ENCODE measurements around the gene KRT76. TPM values are rescaled to one million over a fixed set of nuclear protein-coding genes. Genes with fewer than 3 reads are reported as not detected.

Gene KRT76
- total RNA-seq, 1 experiment from 2014 or later = not detected

- H3K4me1 Mint-ChIP-seq (ENCODE audit: low read depth, unreplicated experiment) = no peaks in the 10 kb centered on the region
- H3K27ac Mint-ChIP-seq (ENCODE audit: unreplicated experiment) = no peak overlapping the region
- CTCF ChIA-PET = no interaction called here
- H3K27me3 Mint-ChIP-seq (ENCODE audit: unreplicated experiment) = peaks cover 80% of the 10 kb centered on the region
- intact Hi-C loops (cut with micrococcal nuclease; ENCODE audit: unreplicated experiment) = no loop called here
- H3K9me3 Mint-ChIP-seq (ENCODE audit: low read depth, unreplicated experiment) = peaks cover 4% of the 10 kb centered on the region
- no peaks in the 10 kb centered on the region for H3K36me3 Mint-ChIP-seq (ENCODE audit: insufficient read depth, unreplicated experiment)
- DNase-seq = no peak
- no peak overlapping the region for H3K4me3 Mint-ChIP-seq (ENCODE audit: low read depth, unreplicated experiment)
- BruUV-seq (replicated peaks) = no TSS peak
- TF ChIP-seq CTCF (IDR thresholded peaks at IDR 0.05; ENCODE audit: unreplicated experiment) = no peak
Observed at GRCh38 chr12:52735106-52735505, 42.0 kb downstream of the KRT76 start.

GRCh38 chr12:52730793-52731192 lies 46.4 kb downstream of the KRT76 start:
- H3K27ac Mint-ChIP-seq (ENCODE audit: unreplicated experiment) = no peak overlapping the region
- peaks cover 4% of the 10 kb centered on the region for H3K9me3 Mint-ChIP-seq (ENCODE audit: low read depth, unreplicated experiment)
- DNase-seq = no peak
- peaks cover 98% of the 10 kb centered on the region for H3K27me3 Mint-ChIP-seq (ENCODE audit: unreplicated experiment)
- CTCF ChIA-PET = no interaction called here
- no peaks in the 10 kb centered on the region for H3K4me1 Mint-ChIP-seq (ENCODE audit: low read depth, unreplicated experiment)
- no TSS peak for BruUV-seq (replicated peaks)
- no peak for TF ChIP-seq CTCF (IDR thresholded peaks at IDR 0.05; ENCODE audit: unreplicated experiment)
- H3K36me3 Mint-ChIP-seq (ENCODE audit: insufficient read depth, unreplicated experiment) = no peaks in the 10 kb centered on the region
- H3K4me3 Mint-ChIP-seq (ENCODE audit: low read depth, unreplicated experiment) = no peak overlapping the region
- intact Hi-C loops (cut with micrococcal nuclease; ENCODE audit: unreplicated experiment) = no loop called here

- no TSS peak for BruUV-seq (replicated peaks)
- Mint-ChIP-seq H3K27me3 (ENCODE audit: unreplicated experiment) (peaks cover 94% of the 10 kb centered on the region), H3K27ac (ENCODE audit: unreplicated experiment) (no peak overlapping the region), H3K9me3 (ENCODE audit: low read depth, unreplicated experiment) (peaks cover 4% of the 10 kb centered on the region), H3K4me1 (ENCODE audit: low read depth, unreplicated experiment) (no peaks in the 10 kb centered on the region), H3K36me3 (ENCODE audit: insufficient read depth, unreplicated experiment) (no peaks in the 10 kb centered on the region), H3K4me3 (ENCODE audit: low read depth, unreplicated experiment) (no peak overlapping the region)
- no peak for TF ChIP-seq CTCF (IDR thresholded peaks at IDR 0.05; ENCODE audit: unreplicated experiment)
- no peak for DNase-seq
- CTCF ChIA-PET = no interaction called here
- intact Hi-C loops (cut with micrococcal nuclease; ENCODE audit: unreplicated experiment) = no loop called here
Observed at GRCh38 chr12:52730383-52730782, 46.8 kb downstream of the KRT76 start.

- no peak for DNase-seq
- intact Hi-C loops (cut with micrococcal nuclease; ENCODE audit: unreplicated experiment) = no loop called here
- H3K27ac Mint-ChIP-seq (ENCODE audit: unreplicated experiment) = no peak overlapping the region
- H3K4me1 Mint-ChIP-seq (ENCODE audit: low read depth, unreplicated experiment) = no peaks in the 10 kb centered on the region
- peaks cover 4% of the 10 kb centered on the region for H3K9me3 Mint-ChIP-seq (ENCODE audit: low read depth, unreplicated experiment)
- peaks cover 86% of the 10 kb centered on the region for H3K27me3 Mint-ChIP-seq (ENCODE audit: unreplicated experiment)
- no peak overlapping the region for H3K4me3 Mint-ChIP-seq (ENCODE audit: low read depth, unreplicated experiment)
- no peak for TF ChIP-seq CTCF (IDR thresholded peaks at IDR 0.05; ENCODE audit: unreplicated experiment)
- BruUV-seq (replicated peaks) = no TSS peak
- H3K36me3 Mint-ChIP-seq (ENCODE audit: insufficient read depth, unreplicated experiment) = no peaks in the 10 kb centered on the region
- CTCF ChIA-PET = no interaction called here
Observed at GRCh38 chr12:52729147-52729546, 48.0 kb downstream of the KRT76 start.

- no peak overlapping the region for H3K4me3 Mint-ChIP-seq (ENCODE audit: low read depth, unreplicated experiment)
- BruUV-seq (replicated peaks) = no TSS peak
Observed at GRCh38 chr12:52728374-52728773, 48.8 kb downstream of the KRT76 start.

More at GRCh38 chr12:52728374-52728773, 48.8 kb downstream of the KRT76 start:
- intact Hi-C loops (cut with micrococcal nuclease; ENCODE audit: unreplicated experiment) = no loop called here
- CTCF ChIA-PET = no interaction called here
- Mint-ChIP-seq H3K27ac (ENCODE audit: unreplicated experiment) (no peak overlapping the region), H3K36me3 (ENCODE audit: insufficient read depth, unreplicated experiment) (no peaks in the 10 kb centered on the region), H3K9me3 (ENCODE audit: low read depth, unreplicated experiment) (peaks cover 4% of the 10 kb centered on the region), H3K4me1 (ENCODE audit: low read depth, unreplicated experiment) (no peaks in the 10 kb centered on the region), H3K27me3 (ENCODE audit: unreplicated experiment) (peaks cover 86% of the 10 kb centered on the region)
- no peak for TF ChIP-seq CTCF (IDR thresholded peaks at IDR 0.05; ENCODE audit: unreplicated experiment)
- no peak for DNase-seq

Measured in Calu3 (cell line).